ENCODE measurements around the gene SPINK8. TPM values are rescaled to one million over a fixed set of nuclear protein-coding genes. Genes with fewer than 3 reads are reported as not detected.

Gene SPINK8
- polyA plus RNA-seq, 1 donor (not counting 4 experiments of a cell fraction or from before 2014, with no cell fraction given), result not detected

DNA sequence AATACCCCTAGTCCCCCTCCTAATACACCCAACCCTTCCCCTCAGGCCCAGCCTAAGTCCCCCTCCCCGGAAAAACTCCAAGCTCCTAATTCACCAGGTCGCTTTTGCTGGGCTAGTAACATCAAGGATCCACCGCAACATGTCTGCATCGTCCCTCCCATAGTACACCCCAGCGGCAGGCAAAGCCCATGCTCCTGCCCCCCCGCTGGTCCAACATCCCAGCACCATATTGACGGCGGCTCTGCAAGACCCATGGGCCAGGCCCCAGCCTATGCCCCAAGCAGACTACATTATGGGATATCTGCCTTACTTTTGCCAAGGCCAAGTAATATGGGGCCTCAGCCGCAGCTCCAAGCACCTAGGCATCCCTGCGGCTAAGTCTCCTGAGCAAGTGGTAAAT lies 59.0 kb downstream of the SPINK8 start:
- no peaks in the 10 kb centered on the region for H4K20me1 ChIP-seq (ENCODE audit: control insufficient read depth, extremely low read depth, insufficient read depth, low read length)
- H3K4me1 ChIP-seq (ENCODE audit: control insufficient read depth, extremely low read depth, insufficient read depth, low read length), result peaks cover 15% of the 10 kb centered on the region
- no peak overlapping the region for H3K4me3 ChIP-seq (ENCODE audit: control insufficient read depth in 2 of 3, extremely low read depth in 1 of 3, insufficient read depth in 2 of 3, low read depth in 1 of 3, low read length in 3 of 3)
- dilution Hi-C loops (cut with MboI; ENCODE audit: extremely low pct_ligation_motif_present, low sequenced_read_pairs), result loop anchor here (25.0 kb wide), 1 partner anchor 163 kb away; the partner anchor contains the start of genes ATRIP, CCDC51, PLXNB1 and TMA7
- no peaks in the 10 kb centered on the region for H3K79me2 ChIP-seq (ENCODE audit: control insufficient read depth, insufficient read depth, low read length)
- no peaks in the 10 kb centered on the region for H3K9me3 ChIP-seq (ENCODE audit: control insufficient read depth, low read depth, low read length)
- H3K9me1 ChIP-seq (ENCODE audit: control insufficient read depth, extremely low read depth, insufficient read depth, low read length), result no peaks in the 10 kb centered on the region
- DNase-seq (ENCODE audit: low read depth, low spot score), result no peak
- no peak overlapping the region for H2AFZ ChIP-seq (ENCODE audit: control insufficient read depth, low read length)
- H3K4me2 ChIP-seq (ENCODE audit: control insufficient read depth, extremely low read depth, insufficient read depth, low read depth, low read length), result no peak overlapping the region
- H3K36me3 ChIP-seq (ENCODE audit: control insufficient read depth in 2 of 2, extremely low read depth in 1 of 2, insufficient read depth in 2 of 2, low read length in 2 of 2), result peaks cover 0 to 10% of the 10 kb centered on the region in 2 experiments
- no peak overlapping the region for H3K9ac ChIP-seq (ENCODE audit: control insufficient read depth, extremely low read depth, insufficient read depth, low read length)
- no peaks in the 10 kb centered on the region for H3K27me3 ChIP-seq (ENCODE audit: control insufficient read depth, extremely low read depth, insufficient read depth, low read length)
- H3K27ac ChIP-seq (ENCODE audit: control insufficient read depth, insufficient read depth, low read length), result no peak overlapping the region
- TF ChIP-seq, protein P1, sequence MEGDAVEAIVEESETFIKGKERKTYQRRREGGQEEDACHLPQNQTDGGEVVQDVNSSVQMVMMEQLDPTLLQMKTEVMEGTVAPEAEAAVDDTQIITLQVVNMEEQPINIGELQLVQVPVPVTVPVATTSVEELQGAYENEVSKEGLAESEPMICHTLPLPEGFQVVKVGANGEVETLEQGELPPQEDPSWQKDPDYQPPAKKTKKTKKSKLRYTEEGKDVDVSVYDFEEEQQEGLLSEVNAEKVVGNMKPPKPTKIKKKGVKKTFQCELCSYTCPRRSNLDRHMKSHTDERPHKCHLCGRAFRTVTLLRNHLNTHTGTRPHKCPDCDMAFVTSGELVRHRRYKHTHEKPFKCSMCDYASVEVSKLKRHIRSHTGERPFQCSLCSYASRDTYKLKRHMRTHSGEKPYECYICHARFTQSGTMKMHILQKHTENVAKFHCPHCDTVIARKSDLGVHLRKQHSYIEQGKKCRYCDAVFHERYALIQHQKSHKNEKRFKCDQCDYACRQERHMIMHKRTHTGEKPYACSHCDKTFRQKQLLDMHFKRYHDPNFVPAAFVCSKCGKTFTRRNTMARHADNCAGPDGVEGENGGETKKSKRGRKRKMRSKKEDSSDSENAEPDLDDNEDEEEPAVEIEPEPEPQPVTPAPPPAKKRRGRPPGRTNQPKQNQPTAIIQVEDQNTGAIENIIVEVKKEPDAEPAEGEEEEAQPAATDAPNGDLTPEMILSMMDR (optimal IDR thresholded peaks at IDR 0.05 in 1 of 3, IDR thresholded peaks at IDR 0.05 in 1 of 3, conservative IDR thresholded peaks at IDR 0.05 in 1 of 3; ENCODE audit: extremely low read depth in 1 of 3, insufficient read depth in 2 of 3, low read length in 3 of 3), result no peak
- no peak for TF ChIP-seq EZH2 (IDR thresholded peaks at IDR 0.05; ENCODE audit: low read length)
- FAIRE-seq, result no peak

DNA sequence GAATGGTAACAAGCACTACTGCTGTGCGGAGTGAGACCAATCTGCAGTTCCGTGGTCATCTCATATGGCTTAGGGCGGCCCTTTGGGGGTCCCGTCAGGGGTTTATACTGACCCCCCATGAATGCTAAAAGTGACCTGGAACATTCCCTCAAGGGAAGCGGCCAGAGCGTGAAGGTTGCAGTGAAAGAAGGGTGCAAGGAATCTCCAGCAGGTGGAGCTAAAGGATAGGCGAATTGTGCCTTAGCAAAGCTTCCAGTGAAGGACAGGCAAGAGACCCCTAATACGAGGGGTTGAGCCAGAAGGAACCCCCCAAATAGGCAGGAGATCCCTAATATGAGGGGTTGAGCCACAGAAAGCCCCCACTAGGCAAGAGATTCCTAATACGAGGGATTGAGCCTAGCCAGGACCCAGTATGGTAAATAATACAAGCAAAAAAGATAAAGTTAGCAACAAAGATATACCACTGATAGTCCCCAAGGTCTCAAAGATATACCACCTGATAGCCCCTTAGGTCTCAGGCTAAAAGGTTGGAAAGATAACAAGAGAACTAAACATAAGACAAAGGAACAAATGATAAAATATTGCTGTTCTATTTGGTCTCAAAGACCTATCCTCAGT lies 59.8 kb downstream of the SPINK8 start:
- no peak overlapping the region for H3K4me2 ChIP-seq (ENCODE audit: control insufficient read depth, extremely low read depth, insufficient read depth, low read depth, low read length)
- no peak for DNase-seq (ENCODE audit: low read depth, low spot score)
- H3K4me3 ChIP-seq (ENCODE audit: control insufficient read depth in 2 of 3, extremely low read depth in 1 of 3, insufficient read depth in 2 of 3, low read depth in 1 of 3, low read length in 3 of 3), result no peak overlapping the region
- no peaks in the 10 kb centered on the region for H3K27me3 ChIP-seq (ENCODE audit: control insufficient read depth, extremely low read depth, insufficient read depth, low read length)
- peak; percentile 64 for FAIRE-seq
- H2AFZ ChIP-seq (ENCODE audit: control insufficient read depth, low read length), result no peak overlapping the region
- no peaks in the 10 kb centered on the region for H3K79me2 ChIP-seq (ENCODE audit: control insufficient read depth, insufficient read depth, low read length)
- H4K20me1 ChIP-seq (ENCODE audit: control insufficient read depth, extremely low read depth, insufficient read depth, low read length), result no peaks in the 10 kb centered on the region
- peaks cover 0 to 10% of the 10 kb centered on the region in 2 experiments for H3K36me3 ChIP-seq (ENCODE audit: control insufficient read depth in 2 of 2, extremely low read depth in 1 of 2, insufficient read depth in 2 of 2, low read length in 2 of 2)
- no peaks in the 10 kb centered on the region for H3K9me1 ChIP-seq (ENCODE audit: control insufficient read depth, extremely low read depth, insufficient read depth, low read length)
- no peaks in the 10 kb centered on the region for H3K9me3 ChIP-seq (ENCODE audit: control insufficient read depth, low read depth, low read length)
- no peak overlapping the region for H3K9ac ChIP-seq (ENCODE audit: control insufficient read depth, extremely low read depth, insufficient read depth, low read length)
- H3K27ac ChIP-seq (ENCODE audit: control insufficient read depth, insufficient read depth, low read length), result no peak overlapping the region
- dilution Hi-C loops (cut with MboI; ENCODE audit: extremely low pct_ligation_motif_present, low sequenced_read_pairs), result loop anchor here (25.0 kb wide), 1 partner anchor 164 kb away; the partner anchor contains the start of genes ATRIP, CCDC51, PLXNB1 and TMA7
- H3K4me1 ChIP-seq (ENCODE audit: control insufficient read depth, extremely low read depth, insufficient read depth, low read length), result peaks cover 22% of the 10 kb centered on the region
- TF ChIP-seq, protein P1 (optimal IDR thresholded peaks at IDR 0.05 in 1 of 3, IDR thresholded peaks at IDR 0.05 in 1 of 3, conservative IDR thresholded peaks at IDR 0.05 in 1 of 3; ENCODE audit: extremely low read depth in 1 of 3, insufficient read depth in 2 of 3, low read length in 3 of 3), result peak; percentile 80 to 90 (median 80)
- TF ChIP-seq EZH2 (IDR thresholded peaks at IDR 0.05; ENCODE audit: low read length), result no peak
